Measurements from ENCODE around the gene KLHL30. TPM values are rescaled to one million over a fixed set of nuclear protein-coding genes. Genes with fewer than 3 reads are reported as not detected.

The KLHL30 gene, protein sequence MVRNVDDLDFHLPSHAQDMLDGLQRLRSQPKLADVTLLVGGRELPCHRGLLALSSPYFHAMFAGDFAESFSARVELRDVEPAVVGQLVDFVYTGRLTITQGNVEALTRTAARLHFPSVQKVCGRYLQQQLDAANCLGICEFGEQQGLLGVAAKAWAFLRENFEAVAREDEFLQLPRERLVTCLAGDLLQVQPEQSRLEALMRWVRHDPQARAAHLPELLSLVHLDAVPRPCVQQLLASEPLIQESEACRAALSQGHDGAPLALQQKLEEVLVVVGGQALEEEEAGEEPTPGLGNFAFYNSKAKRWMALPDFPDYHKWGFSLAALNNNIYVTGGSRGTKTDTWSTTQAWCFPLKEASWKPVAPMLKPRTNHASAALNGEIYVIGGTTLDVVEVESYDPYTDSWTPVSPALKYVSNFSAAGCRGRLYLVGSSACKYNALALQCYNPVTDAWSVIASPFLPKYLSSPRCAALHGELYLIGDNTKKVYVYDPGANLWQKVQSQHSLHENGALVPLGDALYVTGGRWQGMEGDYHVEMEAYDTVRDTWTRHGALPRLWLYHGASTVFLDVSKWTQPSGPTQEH
- 0.12 and 1.3 TPM in 2 replicates for total RNA-seq

DNA sequence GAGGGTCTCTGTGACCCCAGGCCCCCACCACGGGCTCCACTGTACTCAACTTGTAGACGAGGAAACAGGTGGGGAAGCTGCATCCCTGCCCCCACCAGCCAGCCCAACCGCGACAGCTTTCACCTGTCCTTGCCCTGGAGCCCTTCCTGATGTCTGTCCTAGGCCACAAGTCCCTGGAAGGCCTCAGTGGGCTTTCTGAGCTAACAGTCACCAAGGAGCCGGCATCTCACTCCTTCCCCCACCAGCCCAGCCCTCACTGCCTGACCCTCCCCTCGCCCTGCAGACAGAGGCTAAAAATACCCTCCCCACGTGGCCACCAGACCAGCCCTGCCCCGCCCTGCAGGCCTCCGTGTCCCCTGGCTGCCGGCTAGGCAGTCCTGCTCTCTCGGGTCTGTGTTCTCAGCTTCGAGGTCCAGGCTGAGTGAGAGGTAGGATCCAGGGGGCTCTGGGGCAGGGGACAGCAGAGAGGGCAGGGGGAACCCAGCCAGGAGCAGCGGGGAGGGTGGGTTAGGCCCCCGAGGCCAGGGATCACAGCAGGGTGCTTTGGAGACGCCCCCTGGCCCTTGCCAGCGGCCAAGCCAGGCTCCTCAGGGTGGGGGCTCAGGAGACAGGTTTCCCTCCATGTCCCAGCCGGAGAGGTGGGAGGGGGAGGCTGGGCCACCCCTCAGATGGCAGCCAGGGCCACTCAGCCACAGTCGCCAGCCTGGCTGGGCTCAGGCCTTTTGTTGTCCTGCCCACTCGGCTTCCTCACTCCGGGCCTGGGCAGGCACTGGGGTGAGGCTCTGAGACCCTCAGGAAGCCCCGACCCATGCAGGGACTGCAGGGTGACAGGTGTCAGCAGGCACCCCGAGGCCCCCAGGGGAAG lies at the start of gene KLHL30:
Gene KLHL30 (plus strand): TSS at position 338 of the 865 bp plus-strand sequence. CDS start 2,087 bp downstream, outside the sequence.

GRCh38 chr2:238100049-238100820 lies 38.2 kb upstream of the KLHL30 start, which contains the start of gene ESPNL:
TSS of gene ESPNL (plus strand) at chr2:238100340. CDS start at chr2:238100420, 80 bp downstream.

GRCh38 chr2:238158509-238159070 lies 20.1 kb downstream of the KLHL30 start, which contains the start of gene ERFE:
TSS of gene ERFE (plus strand) at chr2:238158970. CDS start at chr2:238159008, 38 bp downstream.

Other genes starting within 250 kb of the KLHL30 start
- gene UBE2F, start 171.7 kb upstream of the KLHL30 start, total RNA-seq = 95.8 and 116 TPM in 2 replicates
- gene SCLY, start 77.7 kb upstream of the KLHL30 start, total RNA-seq = 8.0 and 9.9 TPM in 2 replicates
- 1.8 and 5.0 TPM in 2 replicates for gene ESPNL, start 38.3 kb upstream of the KLHL30 start, total RNA-seq
- 1.1 and 11.2 TPM in 2 replicates for gene ERFE, start 20.3 kb downstream of the KLHL30 start, total RNA-seq
- 13.9 and 23.7 TPM in 2 replicates for gene ILKAP, start 65.0 kb downstream of the KLHL30 start, total RNA-seq
- gene HES6, start 101.4 kb downstream of the KLHL30 start, total RNA-seq = 1.6 and 3.6 TPM in 2 replicates
- 0.68 and 3.0 TPM in 2 replicates for gene PER2, start 149.9 kb downstream of the KLHL30 start, total RNA-seq
- gene TRAF3IP1, start 181.8 kb downstream of the KLHL30 start, total RNA-seq = 7.6 and 12.4 TPM in 2 replicates

Measured in pericardium fibroblast (primary cell).